NCI-H2196 (cell line): ENCODE data around the gene ZNF76.

Source experiments
- DNase-seq: peaks from one replicate; lab custom pipeline; 2025; ENCODE audit not compliant: unreplicated experiment; lab: John Stamatoyannopoulos, UW

Gene ZNF76

DNA sequence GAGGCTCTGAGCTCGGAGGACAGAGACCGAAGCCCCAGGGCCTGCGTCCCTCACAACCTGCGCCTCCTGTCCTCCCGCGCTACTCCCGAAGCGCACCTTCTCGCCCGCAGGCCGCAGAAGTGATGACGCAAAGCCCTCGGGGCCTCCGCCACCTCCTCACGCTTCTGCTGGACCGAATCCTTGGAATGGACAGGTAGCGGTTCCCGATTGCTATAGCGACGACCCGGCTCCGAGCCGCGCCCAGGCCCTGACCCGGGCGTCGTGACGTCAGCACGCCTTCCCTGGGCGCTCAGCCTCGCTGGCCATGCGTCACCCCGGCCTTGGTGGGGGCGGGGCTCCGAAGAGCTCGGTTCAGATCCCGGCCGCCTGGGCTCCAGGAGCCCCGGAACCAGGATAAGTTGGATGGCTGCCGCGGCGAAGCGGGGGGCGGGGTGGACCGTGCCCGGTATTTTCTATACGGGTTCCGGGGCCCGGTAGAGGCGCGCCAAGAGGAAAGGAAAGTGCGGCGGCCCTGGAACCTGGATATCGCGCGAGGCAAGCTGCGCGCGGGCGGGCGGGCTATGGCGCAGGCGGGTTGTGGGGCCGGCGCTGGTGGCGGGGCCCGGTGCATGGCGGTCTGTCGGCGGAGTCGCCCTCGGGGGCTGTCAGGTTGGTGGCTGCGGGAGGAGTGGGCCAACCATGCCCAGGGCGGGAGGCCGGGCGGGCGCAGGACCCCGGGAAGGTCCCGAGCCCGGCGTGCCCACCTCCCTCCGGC, at the start of gene ZNF76:
TSS of gene ZNF76 (plus strand) at position 542 of the 754 bp plus-strand sequence. CDS start 21,417 bp downstream, outside the sequence.
- DNase-seq = peak; percentile 98

DNA sequence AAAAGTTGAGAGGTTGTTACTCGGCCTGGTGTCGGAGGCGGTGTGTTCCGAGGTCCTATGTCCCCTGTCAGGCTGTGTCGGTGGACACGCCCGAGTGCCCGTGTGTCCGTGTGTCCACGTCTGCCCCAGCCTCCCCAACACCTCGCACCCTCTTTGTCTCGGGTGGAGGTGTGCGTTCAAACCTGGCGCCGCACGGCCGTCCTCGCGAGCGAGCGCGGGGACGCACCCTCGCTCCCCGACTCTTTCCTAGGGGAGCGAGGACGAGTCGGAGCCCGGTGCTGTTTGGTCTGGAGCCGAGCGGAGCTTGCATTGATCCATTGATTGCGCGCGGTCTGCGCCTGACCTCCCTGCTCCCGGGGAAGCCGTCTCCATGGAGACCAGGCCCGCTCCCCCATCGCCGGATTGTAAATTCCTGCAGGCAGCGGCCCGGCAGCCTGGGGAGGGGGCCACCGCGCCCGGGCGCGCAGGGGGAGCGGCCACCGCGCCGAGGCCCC, 46.2 kb upstream of the ZNF76 start:
- DNase-seq = no peak

DNA sequence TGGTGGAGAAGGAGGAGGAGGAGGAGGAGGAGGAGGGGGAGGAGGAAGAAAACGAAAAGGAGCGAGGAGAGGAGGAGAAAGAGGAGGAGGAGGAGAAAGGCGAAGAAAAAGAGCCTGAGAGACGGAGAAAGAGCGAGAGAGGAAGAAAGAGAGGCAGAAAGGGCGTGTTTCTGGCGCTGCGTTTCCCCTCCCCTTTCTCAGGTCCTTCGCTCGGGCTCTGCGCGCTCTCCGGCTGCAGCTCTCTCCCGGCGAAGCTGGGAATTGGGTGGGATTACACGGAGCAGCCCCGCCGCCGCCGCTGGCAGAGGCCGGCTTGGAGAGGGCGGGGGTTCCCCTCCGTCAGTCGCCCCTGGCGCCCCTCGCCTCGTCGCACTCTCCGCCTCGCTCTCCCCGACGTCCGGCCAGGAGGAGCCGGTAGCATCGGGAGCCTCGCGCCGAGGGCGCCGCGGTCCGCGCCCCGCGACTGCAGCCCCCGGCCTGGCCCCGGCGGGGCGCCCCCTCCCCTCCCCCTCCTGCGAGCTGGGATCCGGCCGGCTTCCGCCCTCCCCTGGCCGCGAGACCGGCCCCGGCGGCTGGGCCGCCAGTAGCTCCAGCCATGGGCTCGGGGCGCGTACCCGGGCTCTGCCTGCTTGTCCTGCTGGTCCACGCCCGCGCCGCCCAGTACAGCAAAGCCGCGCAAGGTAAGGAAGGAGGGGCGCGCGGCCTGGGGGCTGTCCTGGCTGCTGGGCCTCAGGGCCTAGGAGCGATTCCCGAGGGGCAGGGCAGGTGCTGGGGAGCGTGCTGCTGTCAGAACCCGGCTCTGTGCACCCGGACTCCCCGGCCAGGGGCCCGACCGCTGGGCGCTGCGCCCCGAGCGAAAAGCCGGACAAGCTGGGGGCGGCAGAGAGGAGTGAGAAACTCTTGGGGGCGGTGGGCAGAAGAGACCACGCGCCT, 45.4 kb upstream of the ZNF76 start, which contains the start of gene SCUBE3:
TSS of gene SCUBE3 (plus strand) at position 133 of the 933 bp plus-strand sequence. CDS start at position 596, 463 bp downstream.
- peak; percentile 22 for DNase-seq

DNA sequence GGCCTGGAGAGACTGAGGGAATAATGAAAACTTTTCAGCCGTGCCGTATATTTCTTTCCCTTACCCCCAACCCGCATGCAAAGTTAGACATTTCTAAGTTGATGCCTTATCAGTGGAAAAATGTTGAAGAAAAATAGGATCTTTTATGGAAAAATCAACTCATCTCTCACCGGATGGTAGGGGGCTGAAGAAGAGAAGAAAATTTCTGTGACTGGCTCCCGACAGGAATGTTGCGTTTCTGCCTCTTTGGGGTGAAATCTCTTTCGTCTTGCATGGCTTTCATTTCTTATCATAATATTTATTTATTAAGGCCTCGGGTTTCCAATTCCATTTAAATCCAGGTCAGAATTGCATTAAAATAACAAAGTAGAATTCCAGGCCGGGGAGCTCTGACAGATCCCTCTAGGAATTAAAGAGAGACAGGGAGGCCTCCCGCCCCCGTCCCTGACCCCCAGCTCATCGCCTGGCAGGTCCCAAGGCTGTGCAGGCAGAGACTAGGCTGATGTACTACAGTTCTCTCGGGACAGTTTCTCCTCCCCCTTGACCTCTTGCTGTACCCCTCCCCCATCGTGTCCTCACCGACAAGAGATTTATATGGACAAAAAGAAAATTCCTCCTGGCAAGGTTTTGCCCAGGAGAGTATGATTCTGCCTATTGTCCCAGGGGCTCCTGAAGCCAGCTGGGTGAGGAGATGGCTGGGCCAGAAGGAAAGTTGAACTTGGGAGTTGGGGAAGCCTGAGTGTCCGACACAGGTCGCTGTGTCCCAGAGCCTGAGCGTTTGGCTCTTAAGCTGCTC, 44.5 kb upstream of the ZNF76 start:
- no peak for DNase-seq

DNA sequence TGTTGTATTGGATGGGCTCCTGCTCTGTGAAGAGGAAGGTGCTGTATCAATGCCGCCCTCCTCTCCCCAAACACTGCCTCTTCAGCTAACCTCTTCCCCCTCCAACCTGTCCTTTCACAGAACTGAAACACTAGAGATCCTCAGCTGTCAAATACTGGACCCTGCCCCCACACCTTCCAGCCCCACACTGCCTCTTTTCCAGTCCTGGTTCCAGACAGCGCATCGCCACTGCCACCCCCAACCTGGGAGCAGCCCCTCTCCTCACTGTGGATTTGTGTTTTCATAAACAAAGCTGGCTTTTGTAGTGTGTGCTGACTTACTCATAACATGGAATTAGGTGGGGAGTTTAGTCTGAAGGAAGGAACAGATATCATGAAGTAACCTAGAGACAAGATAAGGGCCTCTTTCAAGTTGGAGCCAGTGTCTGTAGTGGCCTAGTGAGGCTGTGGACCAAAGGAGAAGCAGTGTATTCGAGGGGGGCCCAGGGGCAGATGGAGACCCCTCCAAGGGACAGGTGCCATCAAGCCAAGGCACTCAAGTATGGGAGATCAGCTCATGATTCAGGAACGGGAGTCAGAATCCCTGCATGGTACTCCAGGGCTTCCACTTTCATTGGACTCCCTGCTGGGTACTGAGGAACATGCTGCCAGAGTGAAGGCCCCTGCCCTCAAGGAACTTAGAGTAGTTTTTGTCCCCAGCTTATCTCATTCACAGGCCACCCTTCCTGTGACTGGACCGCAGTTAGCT, 43.7 kb upstream of the ZNF76 start:
- DNase-seq = no peak

DNA sequence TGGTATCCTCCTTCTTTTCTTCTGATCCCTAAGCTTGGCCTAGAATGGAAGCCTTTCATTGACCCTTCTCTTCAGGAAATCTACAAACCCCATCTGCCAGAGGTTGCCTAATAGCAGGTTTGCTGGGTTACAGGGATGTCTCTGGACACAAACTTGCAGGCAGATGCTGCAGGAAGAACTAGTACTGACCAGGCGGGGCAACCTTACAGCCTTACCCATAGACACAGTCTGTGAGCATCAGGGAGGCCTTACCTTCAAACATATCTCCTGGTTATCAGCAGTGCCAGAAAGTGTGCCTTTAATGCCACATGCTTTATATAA, 43.2 kb upstream of the ZNF76 start:
- no peak for DNase-seq

DNA sequence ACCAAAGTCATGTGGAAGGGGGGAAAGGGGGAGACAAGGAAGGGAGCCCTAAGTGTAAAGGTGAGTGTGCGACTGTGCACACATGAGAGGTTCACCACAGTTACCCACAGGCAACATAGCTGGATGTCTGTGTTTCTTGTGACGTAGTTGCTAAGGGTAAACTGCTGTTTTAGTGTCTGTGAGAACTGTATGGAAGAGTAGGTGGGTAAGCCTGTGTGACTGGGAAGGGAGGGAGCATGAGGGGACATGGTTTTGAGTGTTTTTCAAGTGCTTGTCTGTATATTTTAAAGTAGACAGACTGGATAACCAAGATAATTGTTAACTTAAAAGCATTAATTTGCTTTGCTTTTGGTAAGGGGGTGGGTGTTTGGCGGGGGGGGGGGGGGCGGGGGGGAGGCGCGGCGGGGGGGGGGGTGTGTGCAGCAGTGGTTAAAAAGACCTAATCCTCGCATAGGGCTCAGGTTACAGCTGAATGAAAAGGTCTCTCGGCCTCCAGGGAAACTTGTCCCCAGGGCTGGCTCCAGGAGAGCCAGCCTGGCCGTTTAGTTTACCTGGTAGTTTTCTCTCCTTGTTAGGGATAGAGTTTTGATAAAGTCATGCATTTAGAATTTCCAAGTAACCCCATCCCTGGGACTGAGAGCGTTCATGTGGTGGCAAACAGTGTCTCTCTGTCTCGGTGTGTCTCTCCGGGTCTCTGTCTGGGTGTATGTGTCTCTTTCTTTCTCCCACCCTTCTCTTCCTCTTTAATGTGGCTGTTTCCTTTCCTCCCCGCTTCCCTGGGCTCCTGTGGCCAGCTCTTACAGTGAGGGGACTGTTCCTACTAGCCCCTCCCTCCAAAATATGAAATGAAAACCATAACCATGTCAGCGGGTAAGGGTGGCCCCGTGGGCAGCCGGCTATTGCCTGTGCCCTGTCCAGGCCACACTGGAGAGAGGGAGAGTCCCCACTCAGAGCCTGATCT, 42.4 kb upstream of the ZNF76 start:
- no peak for DNase-seq

DNA sequence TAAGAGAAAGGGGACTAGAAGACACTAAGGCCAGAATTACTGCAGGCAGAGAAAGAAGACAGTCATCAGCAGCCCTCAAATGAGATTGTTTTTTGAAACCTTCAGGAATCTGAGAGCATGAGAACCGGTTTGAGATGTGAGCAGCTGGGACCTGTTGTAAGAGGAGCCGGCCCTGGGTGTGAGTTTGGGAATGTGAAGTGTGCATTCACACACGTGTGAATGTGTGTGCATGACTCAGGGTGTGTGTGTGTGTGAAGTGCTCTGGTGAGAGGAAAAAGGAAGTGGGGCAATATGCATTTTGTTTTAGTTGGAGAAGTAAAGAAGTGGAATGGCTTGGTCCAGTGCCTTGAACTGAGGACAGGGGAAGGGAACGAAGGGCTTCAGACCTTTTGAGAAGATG, 41.5 kb upstream of the ZNF76 start:
- DNase-seq = no peak

DNA sequence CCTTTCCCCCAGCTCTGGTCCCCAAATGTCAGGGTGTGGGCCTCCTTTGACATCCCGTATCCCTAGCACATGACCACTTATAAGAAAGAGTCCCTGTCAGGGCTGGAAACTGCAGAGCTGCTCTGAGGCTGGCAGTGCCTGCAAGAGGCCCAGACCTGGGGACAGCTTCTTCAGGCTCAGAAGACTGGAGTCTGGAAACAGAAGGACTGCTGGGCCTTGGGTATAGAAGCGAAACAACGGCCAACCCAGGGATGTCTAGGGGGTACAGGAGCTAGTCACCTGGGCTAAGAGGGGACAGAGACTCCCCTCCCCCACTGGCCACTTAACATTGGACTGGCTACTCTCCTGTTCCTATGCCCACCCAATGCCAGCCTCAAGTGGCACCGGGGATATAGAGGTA, 41.1 kb upstream of the ZNF76 start:
- no peak for DNase-seq

DNA sequence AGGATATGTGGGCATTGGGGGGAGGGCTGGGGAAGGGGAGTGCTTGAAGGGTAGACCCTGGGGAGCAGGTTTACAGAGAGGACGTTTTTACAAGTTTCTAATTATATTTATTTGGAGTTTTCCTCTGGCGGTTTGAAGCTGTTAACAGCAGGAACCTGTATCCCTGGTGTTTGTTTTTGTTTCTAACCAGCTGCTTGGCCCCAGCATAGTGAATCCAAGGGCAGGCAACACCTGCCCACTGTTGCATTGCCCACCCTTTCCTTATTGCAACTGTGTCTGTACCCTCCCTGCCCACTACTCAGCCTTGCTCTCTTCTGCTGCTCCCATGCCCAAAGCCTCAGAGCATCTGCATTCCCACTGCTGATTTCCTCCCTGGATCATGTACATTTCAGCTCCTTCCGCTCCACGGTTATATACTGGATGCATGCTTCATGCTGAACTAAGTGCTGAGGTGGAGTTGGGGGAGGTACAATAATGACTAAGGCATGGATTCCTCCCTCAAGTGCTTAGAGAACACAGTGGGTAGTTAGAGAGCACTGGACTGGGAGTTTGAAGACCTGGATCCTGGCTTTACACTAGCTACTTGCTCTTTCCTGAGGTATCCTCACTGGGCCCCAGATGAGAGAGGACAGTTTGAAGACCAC, 39.7 kb upstream of the ZNF76 start:
- DNase-seq = no peak

DNA sequence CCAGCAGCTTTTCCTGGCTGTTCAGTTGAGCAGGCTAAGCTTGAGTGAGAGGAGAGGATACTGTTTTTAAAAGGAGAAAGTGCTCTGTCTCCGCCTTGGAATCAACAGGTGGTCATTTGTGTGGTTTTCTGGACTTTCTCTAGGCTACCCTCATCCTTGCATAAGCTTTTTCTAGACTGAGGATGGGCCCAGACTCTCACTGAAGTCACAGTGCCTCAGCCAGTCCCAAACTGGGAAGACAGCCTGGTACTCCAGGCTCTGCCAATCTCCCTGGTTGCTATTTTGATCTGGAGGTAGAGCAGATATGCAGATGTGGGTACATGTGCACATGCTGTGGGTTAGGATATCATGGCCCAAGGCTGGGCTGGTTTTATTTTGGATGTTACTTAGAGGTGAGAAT, 38.8 kb upstream of the ZNF76 start:
- DNase-seq = no peak

DNA sequence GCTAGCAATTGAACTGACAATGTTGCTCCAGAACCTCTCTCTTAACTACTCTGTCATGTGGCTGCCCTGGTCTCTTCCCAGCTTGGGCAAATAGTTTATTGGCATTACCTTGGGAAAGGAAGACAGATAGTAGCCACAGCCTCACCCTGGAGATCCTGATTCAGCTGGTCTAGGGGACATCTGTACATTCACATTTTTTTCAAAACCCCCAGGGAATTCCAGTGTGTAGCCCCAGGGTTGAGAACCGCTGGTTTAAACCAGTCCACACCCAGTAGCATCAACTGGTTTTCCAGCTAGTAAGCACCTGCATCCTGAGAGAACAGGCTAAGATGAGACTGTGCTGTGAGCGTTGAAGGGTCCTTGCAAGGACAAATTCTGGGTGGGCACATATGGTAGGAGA, 36.1 kb upstream of the ZNF76 start:
- DNase-seq = no peak

DNA sequence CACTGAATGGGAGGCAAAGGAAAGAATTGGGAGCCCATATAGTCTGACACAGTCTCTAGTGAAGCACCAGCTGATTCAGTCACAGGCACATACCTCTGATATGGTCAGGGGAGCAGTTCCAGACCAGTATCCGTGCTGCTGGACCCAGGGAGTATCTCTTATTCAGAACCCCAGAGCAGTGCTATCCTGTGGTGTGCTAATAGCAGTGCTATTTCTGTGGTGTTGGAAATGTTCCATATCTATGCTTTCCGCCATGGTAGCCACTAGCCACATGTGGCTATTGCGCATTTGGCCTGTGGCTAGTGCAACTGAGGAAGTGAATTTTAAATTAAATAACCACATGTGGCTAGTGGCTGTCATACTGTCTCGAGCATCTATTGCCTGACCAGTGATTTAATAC, 34.8 kb upstream of the ZNF76 start:
- DNase-seq = no peak

DNA sequence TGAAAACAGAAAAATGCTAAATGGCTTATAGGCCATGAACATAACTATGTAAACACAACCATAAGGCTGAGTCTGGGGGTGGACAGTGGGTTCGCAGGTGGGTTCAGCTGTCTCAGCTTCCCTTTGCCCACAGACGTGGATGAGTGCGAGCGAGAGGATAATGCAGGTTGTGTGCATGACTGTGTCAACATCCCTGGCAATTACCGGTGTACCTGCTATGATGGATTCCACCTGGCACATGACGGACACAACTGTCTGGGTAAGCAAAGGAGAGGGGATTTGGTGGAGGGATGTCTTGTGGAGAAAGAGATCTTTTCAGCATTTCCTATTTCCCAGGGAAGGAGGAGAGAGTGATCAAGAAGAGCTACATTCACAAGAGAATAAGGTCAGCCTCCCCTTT, 31.1 kb upstream of the ZNF76 start:
- no peak for DNase-seq

DNA sequence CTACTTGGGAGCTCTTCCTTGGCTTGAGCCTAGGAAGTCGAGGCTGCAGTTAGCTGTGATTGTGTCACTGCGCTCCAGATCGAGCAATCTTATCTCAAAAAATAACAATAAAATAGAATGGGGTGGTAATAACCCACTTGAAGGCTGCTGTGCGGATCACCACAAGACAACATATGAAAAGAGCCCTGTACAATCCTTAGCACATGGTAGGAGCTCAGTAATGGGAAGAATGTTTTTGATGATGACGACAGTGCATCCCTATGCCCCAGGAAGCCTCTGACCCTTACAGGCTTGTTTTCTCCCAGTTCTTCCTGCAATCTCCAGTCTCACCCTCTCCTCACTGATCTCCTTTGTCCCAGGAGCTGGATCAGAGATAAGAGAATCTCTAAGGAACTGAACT, 30.2 kb upstream of the ZNF76 start:
- DNase-seq = no peak

DNA sequence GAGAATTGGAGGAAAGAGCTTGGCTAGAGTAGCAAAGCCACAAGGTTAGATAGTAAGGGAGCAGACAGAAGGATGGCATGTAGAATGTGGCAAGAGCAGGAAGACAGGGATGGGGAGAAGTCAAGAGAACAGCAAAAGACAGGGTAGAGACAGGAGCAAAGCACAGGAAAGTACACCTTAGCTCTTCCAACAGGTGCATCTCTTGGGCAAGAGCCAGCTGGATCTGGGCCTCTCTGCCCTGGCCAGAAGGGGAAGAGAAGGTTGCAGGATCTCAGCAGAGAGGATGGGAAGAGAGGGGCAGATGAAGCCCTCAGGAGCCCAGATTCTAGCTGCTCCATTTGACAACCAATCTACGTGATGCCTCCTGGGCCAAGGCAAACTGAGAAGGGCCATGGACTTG, 29.0 kb upstream of the ZNF76 start:
- peak; percentile 29 for DNase-seq

DNA sequence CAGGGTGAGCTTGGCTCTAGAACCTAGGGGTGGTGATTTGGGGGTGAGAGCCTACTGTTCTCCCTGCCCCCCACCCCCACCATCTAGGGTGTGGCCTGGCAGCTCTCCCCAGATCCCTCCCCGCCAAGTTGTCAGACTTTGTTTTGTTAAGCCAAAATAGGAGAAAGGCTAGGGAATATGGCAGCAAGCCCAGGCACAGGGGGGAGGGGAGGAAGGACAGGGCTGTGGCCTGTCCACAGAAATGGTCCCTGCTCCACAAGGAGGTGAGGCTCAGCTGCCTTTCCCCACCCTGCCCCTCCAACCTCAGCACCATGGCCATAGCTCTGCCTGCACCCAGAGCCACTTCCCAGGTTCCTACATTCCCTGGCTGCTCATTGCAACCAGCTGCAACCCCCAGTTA, 28.6 kb upstream of the ZNF76 start:
- DNase-seq = peak; percentile 53

DNA sequence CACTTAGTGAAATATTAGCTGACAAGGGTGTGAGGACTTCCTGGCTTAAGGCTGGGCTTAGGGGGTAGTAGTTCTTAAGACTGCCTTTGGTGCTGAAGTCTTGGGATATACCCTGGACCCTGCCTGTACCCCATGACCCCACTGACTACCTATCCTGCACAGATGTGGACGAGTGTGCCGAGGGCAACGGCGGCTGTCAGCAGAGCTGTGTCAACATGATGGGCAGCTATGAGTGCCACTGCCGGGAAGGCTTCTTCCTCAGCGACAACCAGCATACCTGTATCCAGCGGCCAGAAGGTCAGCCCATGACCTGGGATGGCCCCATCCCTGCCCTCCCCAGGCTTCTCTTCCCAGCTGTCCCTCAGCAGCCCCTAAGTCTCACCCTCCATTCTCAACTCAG, 28.0 kb upstream of the ZNF76 start:
- no peak for DNase-seq

DNA sequence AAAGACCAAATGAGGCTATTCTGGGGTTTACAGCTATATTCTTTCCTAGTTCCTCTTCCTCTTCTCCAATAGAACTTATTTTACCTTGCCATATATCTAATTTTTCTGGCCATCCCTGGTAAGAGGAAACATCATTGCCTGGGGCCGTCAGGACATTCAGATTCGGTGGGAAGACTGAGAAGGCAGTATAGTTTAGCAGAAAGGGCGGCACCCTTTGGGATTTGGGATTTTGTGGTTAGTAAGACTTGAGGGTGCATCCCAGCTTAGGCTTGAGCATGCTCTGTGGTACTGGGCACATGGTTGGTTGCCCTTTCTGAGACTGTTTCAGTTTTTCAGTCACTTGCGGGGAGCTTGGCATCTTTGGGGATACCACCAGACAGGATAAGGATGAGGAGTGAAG, 24.6 kb upstream of the ZNF76 start:
- DNase-seq = no peak
